8988T (cell line): ENCODE results near the gene ZNF106.

Source experiments
- DNase-seq: peaks from one replicate; pipeline ENCODE4 v3.0.0; 2011

Gene ZNF106

GRCh38 chr15:42364529-42364928, 126.4 kb downstream of the ZNF106 start:
- no peak for DNase-seq

GRCh38 chr15:42363942-42364341, 127.0 kb downstream of the ZNF106 start:
- no peak for DNase-seq

- no peak for DNase-seq
These were observed 127.5 kb downstream of the ZNF106 start for GRCh38 chr15:42363487-42363886.
